GM12878 (cell line): ENCODE results near the gene SLC39A11. TPM values are rescaled to one million over a fixed set of nuclear protein-coding genes. Genes with fewer than 3 reads are reported as not detected.

Experiments used
- ATAC-seq: fragments of 200-7000 bp; cut with Tn5 transposase; 3 replicates; pipeline ENCODE4 v1.9.1; 2020; ENCODE audit warnings: mild to moderate bottlenecking, moderate library complexity
- BruUV-seq: library from RNA; stranded (reverse); fragments of 400-500 nt; replicated peaks from 2 replicates; lab custom pipeline; 2021; lab: Mats Ljungman, UMichigan
- CTCF ChIA-PET: fragments of 300-600 bp; sonication (Branson Sonifier 250); formaldehyde crosslinking; extraction: SDS; loops from one replicate; lab custom pipeline; 2021; ENCODE audit warnings: inconsistent platforms; lab: Yijun Ruan, JAX
- POLR2A ChIA-PET: fragments of 350-600 bp; formaldehyde crosslinking; extraction: SDS; loops from one replicate; lab custom pipeline; 2021; ENCODE audit warnings: inconsistent platforms; lab: Charles Lee
- RAD21 ChIA-PET: fragments of 300-600 bp; sonication (Branson Sonifier 250); formaldehyde crosslinking; loops from one replicate; lab custom pipeline; 2023; ENCODE audit warnings: antibody characterized with exemption; ENCODE audit not compliant: unreplicated experiment; lab: Charles Lee
- SMC1A ChIA-PET: fragments of 300-600 bp; sonication (Branson Sonifier 250); formaldehyde crosslinking; loops from one replicate; lab custom pipeline; 2023; ENCODE audit not compliant: unreplicated experiment, uncharacterized antibody; lab: Charles Lee
- DNase-seq: peaks from one replicate; pipeline ENCODE4 v3.0.0-alpha.2; 2011; ENCODE audit warnings: low read depth, low spot score
- FAIRE-seq: peaks from 3 replicates; lab custom pipeline; 2011; peaks lifted over from hg19 to GRCh38; lab: Jason Lieb, UNC
- H2AFZ ChIP-seq: 2 replicates; pipeline ENCODE4 v1.6.0; 2011; ENCODE audit warnings: low read depth, low read length, control low read depth; ENCODE audit not compliant: control insufficient read depth
- H3K27ac ChIP-seq: 2 replicates; pipeline ENCODE4 v1.5.1; 2011; ENCODE audit warnings: control low read depth; ENCODE audit not compliant: control insufficient read depth, insufficient read depth
- H3K27me3 ChIP-seq, 2 experiments: replicated peaks in 1 of 2; 2 replicates each; pipeline versions ENCODE4 v1.6.0 to v1.6.1; 2011; ENCODE audit warnings: low read length in 1 of 2; ENCODE audit not compliant: control insufficient read depth in 2 of 2, insufficient read depth in 2 of 2
- H3K36me3 ChIP-seq, 2 experiments: 2 replicates each; pipeline ENCODE4 v1.5.1; 2011; ENCODE audit warnings: low read length in 1 of 2; ENCODE audit not compliant: control insufficient read depth in 2 of 2, insufficient read depth in 2 of 2
- H3K4me1 ChIP-seq: 2 replicates; pipeline ENCODE4 v1.6.1; 2011; ENCODE audit warnings: mild to moderate bottlenecking, low read length, moderate library complexity, mixed read lengths; ENCODE audit not compliant: control insufficient read depth, insufficient read depth
- H3K4me2 ChIP-seq: 2 replicates; pipeline ENCODE4 v1.6.0; 2011; ENCODE audit warnings: control low read depth; ENCODE audit not compliant: control insufficient read depth, insufficient read depth
- H3K4me3 ChIP-seq: fragments of 200-600 bp; sonication (generic); 2 replicates; pipeline ENCODE4 v1.5.1; 2016
- H3K79me2 ChIP-seq: 2 replicates; pipeline ENCODE4 v1.6.0; 2011; ENCODE audit warnings: low read length; ENCODE audit not compliant: control insufficient read depth, insufficient read depth
- H3K9ac ChIP-seq: 2 replicates; pipeline ENCODE4 v1.8.0; 2011; ENCODE audit warnings: low read length, control low read depth, mixed read lengths; ENCODE audit not compliant: control insufficient read depth, insufficient read depth
- H3K9me3 ChIP-seq: replicated peaks from 3 replicates; pipeline ENCODE4 v1.5.1; 2011; ENCODE audit warnings: mild to moderate bottlenecking, low read length; ENCODE audit not compliant: control insufficient read depth, insufficient read depth
- H4K20me1 ChIP-seq: 2 replicates; pipeline ENCODE4 v1.6.0; 2011; ENCODE audit not compliant: control insufficient read depth, insufficient read depth
- BACH1 ChIP-seq: fragments of 450-650 bp; IDR thresholded peaks from 2 replicates; pipeline ENCODE4 v1.6.1; 2017; ENCODE audit warnings: mild to moderate bottlenecking, borderline replicate concordance
- BRCA1 ChIP-seq: IDR thresholded peaks from 2 replicates; pipeline ENCODE4 v1.6.1; 2011; ENCODE audit warnings: low read depth, low read length, improper control_type of control experiment
- CBX3 ChIP-seq: fragments of 200-600 bp; sonication (generic); IDR thresholded peaks from 2 replicates; pipeline ENCODE4 v1.6.1; 2016; ENCODE audit warnings: low read depth, borderline replicate concordance
- HDGF ChIP-seq: fragments of 450-650 bp; IDR thresholded peaks from 2 replicates; pipeline ENCODE4 v1.6.1; 2016; ENCODE audit warnings: antibody characterized with exemption
- RBBP5 ChIP-seq: fragments of 200-600 bp; sonication (generic); conservative IDR thresholded peaks from 2 replicates; pipeline ENCODE4 v1.6.1; 2016
- WGBS: methylation state at CpG from one replicate; pipeline ENCODE4 v1.1.6; 2016; ENCODE audit warnings: low lambda C conversion rate; ENCODE audit not compliant: insufficient replicate concordance, insufficient coverage; ENCODE audit errors: missing lambda C conversion rate; 5-methylcytosine and 5-hydroxymethylcytosine counted together
- in situ Hi-C: fragments of 300-500 bp; cut with MboI; formaldehyde crosslinking; loops from 9 replicates; pipeline ENCODE4 v1.14.3; 2018; ENCODE audit warnings: mixed read lengths
- intact Hi-C: fragments of 100-400 bp; cut with micrococcal nuclease; formaldehyde crosslinking; loops from one replicate; pipeline ENCODE4 v1.14.2; 2022; ENCODE audit not compliant: unreplicated experiment
- polyA plus RNA-seq, 11 experiments: library from polyadenylated mRNA; depleted of rRNA in 4 of 11; unstranded in 6 of 11; stranded (reverse) in 5 of 11; fragments of >200 nt; fragmentation: Nextera tagmentation in 4 of 11; fragmentation: Illumina TruSeq in 1 of 11; extraction: Ambion mirVana in 4 of 11; extraction: Trizol in 1 of 11; gene quantifications; 1 replicate in 1 of 11; 2 replicates in 10 of 11; pipeline versions ENCODE4 v1.2.1 to v1.2.3, GENCODE V29; 2011 to 2016; ENCODE audit warnings: inconsistent platforms in 2 of 11, missing spikeins in 2 of 11, low read depth in 1 of 11
- total RNA-seq, 4 experiments: library from RNA; depleted of rRNA in 3 of 4; stranded (reverse); fragments of >200 nt in 3 of 4; fragmentation: Illumina TruSeq in 1 of 4; extraction: Trizol in 1 of 4; gene quantifications; 2 replicates each; pipeline versions ENCODE4 v1.2.1 to v1.2.3, GENCODE V29; 2013 to 2021
- TF ChIP-seq, protein P1 (sequence below): fragments of 450-650 bp; IDR thresholded peaks from 2 replicates; pipeline ENCODE4 v1.6.1; 2017; ENCODE audit warnings: mild to moderate bottlenecking, moderate library complexity

SLC39A11 gene
- total and polyA plus RNA-seq, 10 of the 15 experiments (the other 5 are each of a cell fraction or from before 2014, with no cell fraction given) = 8.6 to 23.8 (median 14.0) TPM

DNA sequence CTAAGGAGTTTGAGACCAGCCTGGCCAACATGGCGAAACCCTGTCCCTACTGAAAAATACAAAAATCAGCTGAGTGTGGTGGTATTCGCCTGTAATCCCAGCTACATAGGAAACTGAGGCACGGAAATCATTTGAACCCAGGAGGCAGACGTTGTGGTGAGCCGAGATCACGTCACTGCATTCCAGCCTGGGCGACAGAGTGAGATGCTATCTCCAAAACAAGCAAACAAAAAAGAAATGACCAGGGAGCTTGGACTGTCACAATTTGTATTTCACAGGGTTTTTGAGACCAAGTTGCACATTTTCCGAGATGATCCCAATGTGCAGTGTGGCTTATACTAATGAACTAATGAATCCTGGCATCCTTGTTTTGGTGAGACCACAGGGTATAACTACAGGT, 156.5 kb downstream of the SLC39A11 start:
- no peak overlapping the region for H3K4me3 ChIP-seq
- no peak overlapping the region for H3K9ac ChIP-seq
- intact Hi-C loops = no loop called here
- H4K20me1 ChIP-seq = no peaks in the 10 kb centered on the region; the same call in 1 of the 2 replicates
- H3K27me3 ChIP-seq = no peaks in the 10 kb centered on the region
- no peaks in the 10 kb centered on the region for H3K79me2 ChIP-seq
- H3K27ac ChIP-seq = no peak overlapping the region
- H2AFZ ChIP-seq = no peak overlapping the region
- SMC1A ChIA-PET = no interaction called here
- TF ChIP-seq BRCA1 (no peak), RBBP5 (no peak), HDGF (no peak), CBX3 (no peak), BACH1 (no peak)
- TF ChIP-seq, protein P1, sequence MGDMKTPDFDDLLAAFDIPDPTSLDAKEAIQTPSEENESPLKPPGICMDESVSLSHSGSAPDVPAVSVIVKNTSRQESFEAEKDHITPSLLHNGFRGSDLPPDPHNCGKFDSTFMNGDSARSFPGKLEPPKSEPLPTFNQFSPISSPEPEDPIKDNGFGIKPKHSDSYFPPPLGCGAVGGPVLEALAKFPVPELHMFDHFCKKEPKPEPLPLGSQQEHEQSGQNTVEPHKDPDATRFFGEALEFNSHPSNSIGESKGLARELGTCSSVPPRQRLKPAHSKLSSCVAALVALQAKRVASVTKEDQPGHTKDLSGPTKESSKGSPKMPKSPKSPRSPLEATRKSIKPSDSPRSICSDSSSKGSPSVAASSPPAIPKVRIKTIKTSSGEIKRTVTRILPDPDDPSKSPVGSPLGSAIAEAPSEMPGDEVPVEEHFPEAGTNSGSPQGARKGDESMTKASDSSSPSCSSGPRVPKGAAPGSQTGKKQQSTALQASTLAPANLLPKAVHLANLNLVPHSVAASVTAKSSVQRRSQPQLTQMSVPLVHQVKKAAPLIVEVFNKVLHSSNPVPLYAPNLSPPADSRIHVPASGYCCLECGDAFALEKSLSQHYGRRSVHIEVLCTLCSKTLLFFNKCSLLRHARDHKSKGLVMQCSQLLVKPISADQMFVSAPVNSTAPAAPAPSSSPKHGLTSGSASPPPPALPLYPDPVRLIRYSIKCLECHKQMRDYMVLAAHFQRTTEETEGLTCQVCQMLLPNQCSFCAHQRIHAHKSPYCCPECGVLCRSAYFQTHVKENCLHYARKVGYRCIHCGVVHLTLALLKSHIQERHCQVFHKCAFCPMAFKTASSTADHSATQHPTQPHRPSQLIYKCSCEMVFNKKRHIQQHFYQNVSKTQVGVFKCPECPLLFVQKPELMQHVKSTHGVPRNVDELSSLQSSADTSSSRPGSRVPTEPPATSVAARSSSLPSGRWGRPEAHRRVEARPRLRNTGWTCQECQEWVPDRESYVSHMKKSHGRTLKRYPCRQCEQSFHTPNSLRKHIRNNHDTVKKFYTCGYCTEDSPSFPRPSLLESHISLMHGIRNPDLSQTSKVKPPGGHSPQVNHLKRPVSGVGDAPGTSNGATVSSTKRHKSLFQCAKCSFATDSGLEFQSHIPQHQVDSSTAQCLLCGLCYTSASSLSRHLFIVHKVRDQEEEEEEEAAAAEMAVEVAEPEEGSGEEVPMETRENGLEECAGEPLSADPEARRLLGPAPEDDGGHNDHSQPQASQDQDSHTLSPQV = no peak
- in situ Hi-C loops = no loop called here
- no peaks in the 10 kb centered on the region; a peak in 1 of 4 replicates for H3K36me3 ChIP-seq
- 91% methylated on average over 8 of the region's 8 CpGs for WGBS
- RAD21 ChIA-PET = no interaction called here
- CTCF ChIA-PET = interaction anchor here (0.6 to 2.1 kb wide), 2 partner anchors 50 to 56 kb away, joined by 4 to 5 read pairs; no protein-coding TSS in a partner anchor
- POLR2A ChIA-PET = interaction anchor here (0.6 kb wide), 1 partner anchor 70 kb away, joined by 6 read pairs; no protein-coding TSS in a partner anchor
- ATAC-seq = no peak
- no TSS peak for BruUV-seq
- DNase-seq = no peak
- no peaks in the 10 kb centered on the region for H3K9me3 ChIP-seq
- peaks cover 6% of the 10 kb centered on the region; the same call in 1 of the 2 replicates for H3K4me1 ChIP-seq
- FAIRE-seq = no peak
- H3K4me2 ChIP-seq = no peak overlapping the region
